ENCODE measurements around the gene ART4.

ART4 gene

DNA sequence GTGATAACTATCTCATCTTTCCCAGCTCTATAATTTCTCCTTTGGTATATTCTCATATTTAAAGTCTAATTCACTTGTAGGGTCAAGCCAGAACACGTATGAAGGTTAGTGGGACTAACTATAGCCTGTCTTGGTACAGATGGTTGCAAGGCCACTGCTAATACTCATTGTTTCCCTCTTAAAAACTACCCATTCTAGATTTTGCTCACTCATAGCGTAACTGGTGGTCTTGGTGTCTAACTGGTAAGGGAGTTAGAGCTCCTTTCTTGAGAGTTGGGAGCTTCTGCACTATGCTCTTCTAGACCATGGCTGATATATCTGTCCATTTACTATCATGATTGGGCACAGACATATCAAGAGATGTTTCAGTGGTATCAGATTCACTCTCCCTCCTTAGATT lies 33.5 kb upstream of the ART4 start:
- Histone ChIP-seq H3K27ac (replicated peaks) (no peak overlapping the region), H3K4me3 (replicated peaks; ENCODE audit: insufficient read depth, low read length) (no peak overlapping the region), H3K27me3 (ENCODE audit: insufficient read depth, poor library complexity, severe bottlenecking) (no peaks in the 10 kb centered on the region)
- TF ChIP-seq GABPA (IDR thresholded peaks at IDR 0.05; ENCODE audit: low read depth) (no peak), POLR2AphosphoS5 (IDR thresholded peaks at IDR 0.05; ENCODE audit: low read depth) (no peak), SPI1 (IDR thresholded peaks at IDR 0.05; ENCODE audit: borderline replicate concordance, low read depth) (no peak)
- TF ChIP-seq, protein P1, sequence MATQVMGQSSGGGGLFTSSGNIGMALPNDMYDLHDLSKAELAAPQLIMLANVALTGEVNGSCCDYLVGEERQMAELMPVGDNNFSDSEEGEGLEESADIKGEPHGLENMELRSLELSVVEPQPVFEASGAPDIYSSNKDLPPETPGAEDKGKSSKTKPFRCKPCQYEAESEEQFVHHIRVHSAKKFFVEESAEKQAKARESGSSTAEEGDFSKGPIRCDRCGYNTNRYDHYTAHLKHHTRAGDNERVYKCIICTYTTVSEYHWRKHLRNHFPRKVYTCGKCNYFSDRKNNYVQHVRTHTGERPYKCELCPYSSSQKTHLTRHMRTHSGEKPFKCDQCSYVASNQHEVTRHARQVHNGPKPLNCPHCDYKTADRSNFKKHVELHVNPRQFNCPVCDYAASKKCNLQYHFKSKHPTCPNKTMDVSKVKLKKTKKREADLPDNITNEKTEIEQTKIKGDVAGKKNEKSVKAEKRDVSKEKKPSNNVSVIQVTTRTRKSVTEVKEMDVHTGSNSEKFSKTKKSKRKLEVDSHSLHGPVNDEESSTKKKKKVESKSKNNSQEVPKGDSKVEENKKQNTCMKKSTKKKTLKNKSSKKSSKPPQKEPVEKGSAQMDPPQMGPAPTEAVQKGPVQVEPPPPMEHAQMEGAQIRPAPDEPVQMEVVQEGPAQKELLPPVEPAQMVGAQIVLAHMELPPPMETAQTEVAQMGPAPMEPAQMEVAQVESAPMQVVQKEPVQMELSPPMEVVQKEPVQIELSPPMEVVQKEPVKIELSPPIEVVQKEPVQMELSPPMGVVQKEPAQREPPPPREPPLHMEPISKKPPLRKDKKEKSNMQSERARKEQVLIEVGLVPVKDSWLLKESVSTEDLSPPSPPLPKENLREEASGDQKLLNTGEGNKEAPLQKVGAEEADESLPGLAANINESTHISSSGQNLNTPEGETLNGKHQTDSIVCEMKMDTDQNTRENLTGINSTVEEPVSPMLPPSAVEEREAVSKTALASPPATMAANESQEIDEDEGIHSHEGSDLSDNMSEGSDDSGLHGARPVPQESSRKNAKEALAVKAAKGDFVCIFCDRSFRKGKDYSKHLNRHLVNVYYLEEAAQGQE (IDR thresholded peaks at IDR 0.05; ENCODE audit: insufficient replicate concordance, low read depth) = no peak
- TF ChIP-seq, protein P2, sequence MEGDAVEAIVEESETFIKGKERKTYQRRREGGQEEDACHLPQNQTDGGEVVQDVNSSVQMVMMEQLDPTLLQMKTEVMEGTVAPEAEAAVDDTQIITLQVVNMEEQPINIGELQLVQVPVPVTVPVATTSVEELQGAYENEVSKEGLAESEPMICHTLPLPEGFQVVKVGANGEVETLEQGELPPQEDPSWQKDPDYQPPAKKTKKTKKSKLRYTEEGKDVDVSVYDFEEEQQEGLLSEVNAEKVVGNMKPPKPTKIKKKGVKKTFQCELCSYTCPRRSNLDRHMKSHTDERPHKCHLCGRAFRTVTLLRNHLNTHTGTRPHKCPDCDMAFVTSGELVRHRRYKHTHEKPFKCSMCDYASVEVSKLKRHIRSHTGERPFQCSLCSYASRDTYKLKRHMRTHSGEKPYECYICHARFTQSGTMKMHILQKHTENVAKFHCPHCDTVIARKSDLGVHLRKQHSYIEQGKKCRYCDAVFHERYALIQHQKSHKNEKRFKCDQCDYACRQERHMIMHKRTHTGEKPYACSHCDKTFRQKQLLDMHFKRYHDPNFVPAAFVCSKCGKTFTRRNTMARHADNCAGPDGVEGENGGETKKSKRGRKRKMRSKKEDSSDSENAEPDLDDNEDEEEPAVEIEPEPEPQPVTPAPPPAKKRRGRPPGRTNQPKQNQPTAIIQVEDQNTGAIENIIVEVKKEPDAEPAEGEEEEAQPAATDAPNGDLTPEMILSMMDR (IDR thresholded peaks at IDR 0.05; ENCODE audit: insufficient read depth, low read length) = no peak
- DNase-seq (ENCODE audit: low read depth in 1 of 2, low spot score in 1 of 2) = no peak

DNA sequence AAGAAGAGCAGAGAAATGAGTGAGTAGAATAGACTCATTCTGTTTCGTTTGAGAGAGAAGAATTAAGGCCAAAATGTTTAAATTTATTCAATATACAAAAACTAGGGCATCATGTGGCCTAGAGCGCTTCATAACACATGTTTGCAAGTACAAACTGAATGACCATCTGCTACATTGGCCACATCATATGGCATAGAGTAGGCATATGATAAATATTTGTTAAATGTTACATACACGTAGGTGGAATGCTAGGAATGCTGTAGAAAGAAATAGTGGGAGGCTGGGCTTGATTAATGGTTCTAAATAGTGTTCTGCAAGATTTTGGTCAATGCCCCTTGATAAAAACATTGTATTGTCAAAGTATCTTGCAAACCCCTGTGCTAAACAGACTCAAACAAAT lies 31.6 kb upstream of the ART4 start:
- no peaks in the 10 kb centered on the region for H3K27me3 ChIP-seq (ENCODE audit: insufficient read depth, poor library complexity, severe bottlenecking)
- no peak overlapping the region for H3K4me3 ChIP-seq (replicated peaks; ENCODE audit: insufficient read depth, low read length)
- DNase-seq (ENCODE audit: low read depth in 1 of 2, low spot score in 1 of 2) = no peak
- no peak overlapping the region for H3K27ac ChIP-seq (replicated peaks)
- TF ChIP-seq, protein P2 (IDR thresholded peaks at IDR 0.05; ENCODE audit: insufficient read depth, low read length) = no peak
- TF ChIP-seq, protein P1 (IDR thresholded peaks at IDR 0.05; ENCODE audit: insufficient replicate concordance, low read depth) = no peak
- TF ChIP-seq GABPA (IDR thresholded peaks at IDR 0.05; ENCODE audit: low read depth) (no peak), POLR2AphosphoS5 (IDR thresholded peaks at IDR 0.05; ENCODE audit: low read depth) (no peak), SPI1 (IDR thresholded peaks at IDR 0.05; ENCODE audit: borderline replicate concordance, low read depth) (no peak)

DNA sequence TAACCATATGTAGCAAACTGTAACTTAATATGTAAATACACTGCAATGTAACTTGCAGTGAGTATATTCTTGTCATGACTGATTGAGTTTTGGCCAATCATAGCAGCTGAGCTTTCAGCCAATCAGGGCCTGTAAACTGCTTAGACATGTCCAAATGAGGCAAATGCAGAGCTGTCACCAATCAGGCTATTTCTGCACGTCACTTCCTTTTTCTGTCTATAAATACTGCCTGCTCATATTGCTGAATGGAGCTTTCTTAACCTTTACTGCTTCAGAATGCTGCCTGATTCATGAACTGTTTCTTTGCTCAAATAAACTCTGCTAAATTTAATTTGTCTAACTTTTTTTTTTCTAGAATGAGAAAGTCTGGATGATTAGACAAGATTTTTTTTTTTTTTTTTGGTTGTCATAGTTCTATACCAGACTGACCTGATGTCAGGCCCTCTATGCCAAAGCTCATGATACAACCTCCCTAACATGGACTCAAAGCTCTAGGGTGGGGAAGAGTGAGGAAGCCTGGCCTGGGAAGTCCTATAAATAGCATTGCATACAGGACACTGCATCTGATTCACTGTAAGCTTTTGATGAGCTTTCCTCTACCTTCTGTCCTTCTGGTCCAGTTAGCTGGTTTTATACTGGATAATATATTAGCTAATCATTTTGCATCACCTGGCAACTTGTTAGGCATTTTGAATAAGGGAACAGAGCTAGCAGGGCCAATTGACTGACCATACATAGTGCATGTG lies 30.3 kb upstream of the ART4 start:
- peak; percentile 7 to 36 for DNase-seq (ENCODE audit: low read depth in 1 of 2, low spot score in 1 of 2)
- no peaks in the 10 kb centered on the region for H3K27me3 ChIP-seq (ENCODE audit: insufficient read depth, poor library complexity, severe bottlenecking)
- H3K4me3 ChIP-seq (replicated peaks; ENCODE audit: insufficient read depth, low read length) = no peak overlapping the region
- H3K27ac ChIP-seq (replicated peaks) = no peak overlapping the region
- TF ChIP-seq SPI1 (IDR thresholded peaks at IDR 0.05; ENCODE audit: borderline replicate concordance, low read depth) (peak; percentile 86), GABPA (IDR thresholded peaks at IDR 0.05; ENCODE audit: low read depth) (no peak)

DNA sequence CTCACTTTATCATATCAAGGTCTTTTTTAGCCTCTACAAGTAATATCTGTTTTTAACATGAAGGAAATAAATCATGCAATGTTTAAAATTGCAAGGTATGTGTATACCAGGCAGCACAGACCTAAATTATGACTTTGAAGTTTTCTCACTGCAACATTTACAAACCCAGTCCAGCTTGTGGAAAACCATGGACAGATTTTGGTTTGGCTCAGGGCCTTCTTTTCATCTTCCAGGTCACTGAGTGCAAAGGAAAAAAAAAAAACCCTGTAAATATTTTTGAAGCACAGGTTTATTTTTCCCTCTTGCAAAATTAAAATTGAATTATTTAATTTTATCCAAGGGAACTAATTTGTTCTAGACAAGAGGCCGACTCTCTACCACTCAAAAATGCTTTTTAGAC lies 28.6 kb upstream of the ART4 start:
- TF ChIP-seq GABPA (IDR thresholded peaks at IDR 0.05; ENCODE audit: low read depth) = no peak
- TF ChIP-seq, protein P1 (IDR thresholded peaks at IDR 0.05; ENCODE audit: insufficient replicate concordance, low read depth) = no peak
- TF ChIP-seq, protein P2 (IDR thresholded peaks at IDR 0.05; ENCODE audit: insufficient read depth, low read length) = no peak
- TF ChIP-seq POLR2AphosphoS5 (IDR thresholded peaks at IDR 0.05; ENCODE audit: low read depth) = no peak
- TF ChIP-seq SPI1 (IDR thresholded peaks at IDR 0.05; ENCODE audit: borderline replicate concordance, low read depth) = no peak
- DNase-seq (ENCODE audit: low read depth in 1 of 2, low spot score in 1 of 2) = no peak
- Histone ChIP-seq H3K4me3 (replicated peaks; ENCODE audit: insufficient read depth, low read length) (no peak overlapping the region), H3K27me3 (ENCODE audit: insufficient read depth, poor library complexity, severe bottlenecking) (no peaks in the 10 kb centered on the region), H3K27ac (replicated peaks) (no peak overlapping the region)
